ENCODE results near the gene TMEM11. TPM values are rescaled to one million over a fixed set of nuclear protein-coding genes. Genes with fewer than 3 reads are reported as not detected.
A peak's percentile ranks its signal among the peaks of the same experiment; 100 is the strongest.

The TMEM11 gene
- total and polyA plus RNA-seq, 2 of the 4 experiments (the other 2 are of a cell fraction): 19.9 to 44.7 TPM

DNA sequence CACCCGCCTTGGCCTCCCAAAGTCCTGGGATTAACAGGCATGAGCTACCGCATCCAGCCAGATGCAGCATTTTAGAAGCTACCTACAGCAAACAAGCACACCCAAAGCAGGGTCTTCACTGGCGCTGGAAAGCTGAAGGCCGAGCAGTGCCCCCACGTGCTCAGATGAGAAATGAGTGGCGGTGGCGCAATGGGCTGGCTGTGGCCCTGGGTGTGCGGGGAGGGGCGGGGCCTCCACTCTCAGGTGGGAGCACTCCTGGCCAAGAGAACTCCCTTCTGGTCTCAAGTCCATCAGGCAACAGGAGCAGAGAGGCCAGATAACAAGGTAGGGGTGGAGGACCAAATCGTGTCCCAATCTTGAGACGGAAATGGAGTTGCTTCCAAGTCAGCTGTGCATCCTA, 12.1 kb downstream of the TMEM11 start:
- in situ Hi-C loops (cut with MboI; ENCODE audit: low sequenced_read_pairs) (no loop called here), intact Hi-C loops (cut with micrococcal nuclease) (no loop called here), dilution Hi-C loops (cut with HindIII; ENCODE audit: low sequenced_read_pairs, unreplicated experiment) (no loop called here)
- Histone ChIP-seq H4K91ac (ENCODE audit: insufficient read depth, low read depth, low read length) (no peak overlapping the region), H4K8ac (ENCODE audit: low read depth in 2 of 2, low read length in 2 of 2) (no peak overlapping the region), H2AK9ac (replicated peaks; ENCODE audit: low read depth, low read length, poor library complexity) (peak overlapping the region; percentile 25), H3K36me3 (ENCODE audit: control insufficient read depth, insufficient read depth, low read length) (peaks cover 24% of the 10 kb centered on the region), H3K14ac (replicated peaks; ENCODE audit: low read depth, low read length) (no peak overlapping the region), H3K4me1 (ENCODE audit: control insufficient read depth, insufficient read depth, low read length) (peaks cover 2% of the 10 kb centered on the region; the same call in 1 of the 2 replicates), H2BK20ac (ENCODE audit: low read depth, low read length) (no peak overlapping the region), H3K23ac (ENCODE audit: low read depth, low read length) (no peak overlapping the region), H3K18ac (ENCODE audit: low read depth, low read length) (no peak overlapping the region), H3K4ac (ENCODE audit: low read depth, low read length) (no peak overlapping the region), H3K4me3 (ENCODE audit: insufficient read depth, low read depth, low read length) (no peak overlapping the region), H3K9me3 (ENCODE audit: control insufficient read depth, insufficient read depth, low read length) (no peaks in the 10 kb centered on the region), H3K9ac (ENCODE audit: low read depth, low read length) (no peak overlapping the region), H2BK15ac (ENCODE audit: low read depth, low read length) (no peak overlapping the region), H2BK5ac (ENCODE audit: low read depth, low read length, poor library complexity, severe bottlenecking) (no peak overlapping the region), H2AFZ (replicated peaks; ENCODE audit: low read length, poor library complexity) (no peak overlapping the region), H4K5ac (ENCODE audit: low read depth, low read length) (no peak overlapping the region), H2BK120ac (ENCODE audit: low read depth, low read length) (no peak overlapping the region), H2AK5ac (ENCODE audit: low read depth, low read length) (no peak overlapping the region), H3K79me1 (ENCODE audit: low read depth in 1 of 2, low read length in 2 of 2) (peaks cover 17 to 88% of the 10 kb centered on the region in 2 experiments), H3K4me2 (ENCODE audit: low read depth, low read length) (no peak overlapping the region), H3K9me1 (ENCODE audit: insufficient read depth, low read length) (peaks cover 24% of the 10 kb centered on the region; the same call in 1 of the 2 replicates), H4K20me1 (ENCODE audit: insufficient read depth, low read length) (peaks cover 97% of the 10 kb centered on the region), H3K27ac (ENCODE audit: insufficient read depth, low read length) (no peak overlapping the region), H3K27me3 (ENCODE audit: control insufficient read depth, insufficient read depth, low read length) (no peaks in the 10 kb centered on the region), H3K56ac (ENCODE audit: extremely low read depth, insufficient read depth, low read length) (no peak overlapping the region)
- WGBS, 2 experiments (ENCODE audit: extremely low coverage in 2 of 2, insufficient read length in 1 of 2): 100% methylated on average over 5 of the region's 11 CpGs; no CpG with 5 or more reads in 1 of the 2 experiments
- BruUV-seq (replicated peaks): no TSS peak
- ATAC-seq (ENCODE audit: low read depth) (no peak), DNase-seq (no peak)
- TF ChIP-seq RFX5 (IDR thresholded peaks at IDR 0.05; ENCODE audit: low read depth, low read length) (no peak), SMC3 (IDR thresholded peaks at IDR 0.05; ENCODE audit: low read depth, low read length) (no peak), CHD1 (IDR thresholded peaks at IDR 0.05; ENCODE audit: low read depth, low read length) (no peak), USF2 (IDR thresholded peaks at IDR 0.05; ENCODE audit: low read depth, low read length) (no peak), RAD21 (IDR thresholded peaks at IDR 0.05; ENCODE audit: low read length) (no peak), MXI1 (IDR thresholded peaks at IDR 0.05; ENCODE audit: borderline replicate concordance, low read depth, low read length) (no peak), POLR2A (IDR thresholded peaks at IDR 0.05; ENCODE audit: low read depth, low read length) (no peak), FOS (IDR thresholded peaks at IDR 0.05; ENCODE audit: low read depth, low read length) (no peak), RCOR1 (IDR thresholded peaks at IDR 0.05; ENCODE audit: insufficient replicate concordance, low read length) (no peak), CEBPB (IDR thresholded peaks at IDR 0.05; ENCODE audit: low read depth, low read length) (no peak), NFE2L2 (IDR thresholded peaks at IDR 0.05; ENCODE audit: low read depth, low read length) (no peak), BHLHE40 (IDR thresholded peaks at IDR 0.05; ENCODE audit: low read depth, low read length) (no peak), MAFK (IDR thresholded peaks at IDR 0.05; ENCODE audit: low read depth, low read length) (no peak), MAZ (IDR thresholded peaks at IDR 0.05; ENCODE audit: borderline replicate concordance, low read depth, low read length) (no peak)
- TF ChIP-seq, protein P1, sequence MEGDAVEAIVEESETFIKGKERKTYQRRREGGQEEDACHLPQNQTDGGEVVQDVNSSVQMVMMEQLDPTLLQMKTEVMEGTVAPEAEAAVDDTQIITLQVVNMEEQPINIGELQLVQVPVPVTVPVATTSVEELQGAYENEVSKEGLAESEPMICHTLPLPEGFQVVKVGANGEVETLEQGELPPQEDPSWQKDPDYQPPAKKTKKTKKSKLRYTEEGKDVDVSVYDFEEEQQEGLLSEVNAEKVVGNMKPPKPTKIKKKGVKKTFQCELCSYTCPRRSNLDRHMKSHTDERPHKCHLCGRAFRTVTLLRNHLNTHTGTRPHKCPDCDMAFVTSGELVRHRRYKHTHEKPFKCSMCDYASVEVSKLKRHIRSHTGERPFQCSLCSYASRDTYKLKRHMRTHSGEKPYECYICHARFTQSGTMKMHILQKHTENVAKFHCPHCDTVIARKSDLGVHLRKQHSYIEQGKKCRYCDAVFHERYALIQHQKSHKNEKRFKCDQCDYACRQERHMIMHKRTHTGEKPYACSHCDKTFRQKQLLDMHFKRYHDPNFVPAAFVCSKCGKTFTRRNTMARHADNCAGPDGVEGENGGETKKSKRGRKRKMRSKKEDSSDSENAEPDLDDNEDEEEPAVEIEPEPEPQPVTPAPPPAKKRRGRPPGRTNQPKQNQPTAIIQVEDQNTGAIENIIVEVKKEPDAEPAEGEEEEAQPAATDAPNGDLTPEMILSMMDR (conservative IDR thresholded peaks at IDR 0.05; ENCODE audit: low read depth, low read length): no peak
- TF ChIP-seq, protein P2, sequence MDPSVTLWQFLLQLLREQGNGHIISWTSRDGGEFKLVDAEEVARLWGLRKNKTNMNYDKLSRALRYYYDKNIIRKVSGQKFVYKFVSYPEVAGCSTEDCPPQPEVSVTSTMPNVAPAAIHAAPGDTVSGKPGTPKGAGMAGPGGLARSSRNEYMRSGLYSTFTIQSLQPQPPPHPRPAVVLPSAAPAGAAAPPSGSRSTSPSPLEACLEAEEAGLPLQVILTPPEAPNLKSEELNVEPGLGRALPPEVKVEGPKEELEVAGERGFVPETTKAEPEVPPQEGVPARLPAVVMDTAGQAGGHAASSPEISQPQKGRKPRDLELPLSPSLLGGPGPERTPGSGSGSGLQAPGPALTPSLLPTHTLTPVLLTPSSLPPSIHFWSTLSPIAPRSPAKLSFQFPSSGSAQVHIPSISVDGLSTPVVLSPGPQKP (IDR thresholded peaks at IDR 0.05; ENCODE audit: borderline replicate concordance, low read depth, low read length): no peak
- ChIA-PET POLR2A (ENCODE audit: unreplicated experiment) (no interaction called here), CTCF (no interaction called here)

Measured in IMR-90 (cell line).